SU-DHL-6 (cell line): ENCODE data around the gene LY9.

Experiments used
- H2AFZ ChIP-seq: fragments of 200-600 bp; sonication (generic); 2 replicates; pipeline ENCODE4 v1.6.1; 2014; ENCODE audit warnings: low read depth, mild to moderate bottlenecking, moderate library complexity, mixed read lengths, antibody characterized with exemption, low read length; ENCODE audit not compliant: severe bottlenecking
- H3F3A ChIP-seq: fragments of 200-600 bp; shearing (Covaris generic); 2 replicates; pipeline ENCODE4 v1.6.0; 2016; ENCODE audit warnings: antibody characterized with exemption, mild to moderate bottlenecking; ENCODE audit not compliant: insufficient read depth
- H3K27ac ChIP-seq: fragments of 200-600 bp; sonication (generic); 2 replicates; pipeline ENCODE4 v1.5.1; 2016; ENCODE audit warnings: low read depth, mild to moderate bottlenecking, low read length, moderate library complexity, mixed read lengths
- H3K27me3 ChIP-seq: fragments of 200-600 bp; sonication (generic), shearing (Covaris generic); 2 replicates; pipeline ENCODE4 v1.6.0; 2014; ENCODE audit warnings: mild to moderate bottlenecking, low read length
- H3K36me3 ChIP-seq: fragments of 200-600 bp; sonication (generic); 2 replicates; pipeline ENCODE4 v1.6.1; 2014; ENCODE audit warnings: mild to moderate bottlenecking, low read length, mixed read lengths
- H3K4me2 ChIP-seq: fragments of 300-600, 200-600 bp; shearing (Covaris generic), sonication (generic); 2 replicates; pipeline ENCODE4 v1.6.0; 2014; ENCODE audit warnings: low read length, low read depth, mild to moderate bottlenecking; ENCODE audit not compliant: poor library complexity, severe bottlenecking
- H3K4me3 ChIP-seq: fragments of 200-600 bp; sonication (generic); 2 replicates; pipeline ENCODE4 v1.5.1; 2014; ENCODE audit warnings: antibody characterized with exemption, low read length, mild to moderate bottlenecking, mixed read lengths; ENCODE audit not compliant: insufficient read depth, poor library complexity, severe bottlenecking
- H3K79me2 ChIP-seq: fragments of 200-600 bp; sonication (generic); 2 replicates; pipeline ENCODE4 v1.6.1; 2014; ENCODE audit warnings: mild to moderate bottlenecking, low read length, moderate library complexity; ENCODE audit not compliant: insufficient read depth
- H3K9ac ChIP-seq: fragments of 200-600 bp; sonication (generic); 2 replicates; pipeline ENCODE4 v1.7.0; 2014; ENCODE audit warnings: mild to moderate bottlenecking, low read length
- H3K9me2 ChIP-seq: fragments of 200-600 bp; sonication (generic); replicated peaks from 2 replicates; pipeline ENCODE4 v1.6.1; 2014; ENCODE audit warnings: low read length; ENCODE audit not compliant: insufficient read depth
- H3K9me3 ChIP-seq: fragments of 200-600 bp; sonication (generic); 2 replicates; pipeline ENCODE4 v1.6.1; 2014; ENCODE audit warnings: low read length, mixed read lengths; ENCODE audit not compliant: insufficient read depth
- H4K20me1 ChIP-seq: fragments of 200-600 bp; sonication (generic); 2 replicates; pipeline ENCODE4 v1.6.1; 2014; ENCODE audit warnings: low read depth, mild to moderate bottlenecking, antibody characterized with exemption, low read length, moderate library complexity, mixed read lengths
- CTCF ChIP-seq: fragments of 200-600 bp; sonication (generic); IDR thresholded peaks from one replicate; pipeline ENCODE4 v1.5.1; 2017; ENCODE audit warnings: antibody characterized with exemption, mild to moderate bottlenecking, low read length, moderate library complexity; ENCODE audit not compliant: insufficient read depth, poor library complexity, severe bottlenecking
- EZH2phosphoT487 ChIP-seq: fragments of 200-600 bp; sonication (generic), shearing (Covaris generic); conservative IDR thresholded peaks from 2 replicates; pipeline ENCODE4 v1.6.1; 2018; ENCODE audit warnings: mild to moderate bottlenecking, antibody characterized with exemption, low read length, moderate library complexity, mixed read lengths

LY9 gene

GRCh38 chr1:160800142-160800541 is 4.2 kb downstream of the LY9 start:
- H3K79me2 ChIP-seq = no peaks in the 10 kb centered on the region
- no peaks in the 10 kb centered on the region for H3K9me2 ChIP-seq
- H3K36me3 ChIP-seq = no peaks in the 10 kb centered on the region
- H3K4me2 ChIP-seq = no peak overlapping the region
- no peaks in the 10 kb centered on the region for H4K20me1 ChIP-seq
- H3K4me3 ChIP-seq = no peak overlapping the region
- H3K27me3 ChIP-seq = no peaks in the 10 kb centered on the region
- no peak overlapping the region for H3K9ac ChIP-seq
- H3F3A ChIP-seq = no peaks in the 10 kb centered on the region
- H2AFZ ChIP-seq = no peak overlapping the region
- TF ChIP-seq CTCF = no peak
- TF ChIP-seq EZH2phosphoT487 = no peak
- H3K27ac ChIP-seq = no peak overlapping the region
- no peaks in the 10 kb centered on the region for H3K9me3 ChIP-seq

- no peak overlapping the region for H3K9ac ChIP-seq
- H3K4me3 ChIP-seq = no peak overlapping the region
- no peaks in the 10 kb centered on the region for H3K9me2 ChIP-seq
- no peak for TF ChIP-seq CTCF
- no peak for TF ChIP-seq EZH2phosphoT487
- H3F3A ChIP-seq = no peaks in the 10 kb centered on the region
- H4K20me1 ChIP-seq = no peaks in the 10 kb centered on the region
- H3K4me2 ChIP-seq = no peak overlapping the region
- no peak overlapping the region for H3K27ac ChIP-seq
- H3K36me3 ChIP-seq = no peaks in the 10 kb centered on the region
- no peaks in the 10 kb centered on the region for H3K9me3 ChIP-seq
- H2AFZ ChIP-seq = no peak overlapping the region
- no peaks in the 10 kb centered on the region for H3K79me2 ChIP-seq
- H3K27me3 ChIP-seq = no peaks in the 10 kb centered on the region
Observed at GRCh38 chr1:160800645-160801408, 4.9 kb downstream of the LY9 start.

- no peaks in the 10 kb centered on the region for H3F3A ChIP-seq
- H3K9me3 ChIP-seq = no peaks in the 10 kb centered on the region
- no peak overlapping the region for H3K4me3 ChIP-seq
- 0 out of 2 replicates have a peak, but pooled peaks cover 2% of the 10 kb centered on the region for H3K36me3 ChIP-seq
- H3K27ac ChIP-seq = no peak overlapping the region
- H3K79me2 ChIP-seq = no peaks in the 10 kb centered on the region
- no peak overlapping the region for H3K9ac ChIP-seq
- no peaks in the 10 kb centered on the region for H4K20me1 ChIP-seq
- H3K4me2 ChIP-seq = no peak overlapping the region
- no peak for TF ChIP-seq EZH2phosphoT487
- no peak for TF ChIP-seq CTCF
- no peaks in the 10 kb centered on the region for H3K27me3 ChIP-seq
- no peaks in the 10 kb centered on the region for H3K9me2 ChIP-seq
- no peak overlapping the region for H2AFZ ChIP-seq
Observed at GRCh38 chr1:160801836-160802580, 6.0 kb downstream of the LY9 start.
